Motor neuron (in vitro differentiated cells): ENCODE results near the gene GMFB. TPM values are rescaled to one million over a fixed set of nuclear protein-coding genes. Genes with fewer than 3 reads are reported as not detected.
A peak's percentile ranks its signal among the peaks of the same experiment; 100 is the strongest.
"Not testable (repeated sequence)": the region's sequence is repeated elsewhere in the genome, so short reads cannot be mapped to it uniquely, and the experiment has no call there.

Experiments used
- ATAC-seq, 8 experiments: fragments of 200-7000 bp; cut with Tn5 transposase; replicated peaks in 6 of 8; 2 replicates each; pipeline ENCODE4 v1.8.0; 2021; ENCODE audit warnings: mild to moderate bottlenecking in 8 of 8, moderate library complexity in 8 of 8
- H3K27ac ChIP-seq, 2 donors: fragments of 250-450 bp; sonication (Bioruptor Pico); 2 replicates each; pipeline ENCODE4 v1.9.0; 2021; ENCODE audit warnings: antibody characterized with exemption in 2 of 2, mild to moderate bottlenecking in 2 of 2, moderate library complexity in 1 of 2
- H3K4me1 ChIP-seq, 2 donors: fragments of 250-450 bp; sonication (Bioruptor Pico); replicated peaks in 1 of 2; 2 replicates each; pipeline ENCODE4 v1.6.1; 2021; ENCODE audit warnings: antibody characterized with exemption in 2 of 2, mild to moderate bottlenecking in 2 of 2, moderate library complexity in 1 of 2
- H3K4me3 ChIP-seq, 5 donors: fragments of 250-450 bp; sonication (Bioruptor Pico); 2 replicates each; pipeline ENCODE4 v1.9.0; 2021; ENCODE audit warnings: antibody characterized with exemption in 5 of 5, mild to moderate bottlenecking in 5 of 5, moderate library complexity in 4 of 5
- WGBS, 10 experiments: fragments of 450-650 bp; shearing (Covaris generic); methylation state at CpG; one replicate each; pipeline ENCODE4 v1.0.0; 2022; 5-methylcytosine and 5-hydroxymethylcytosine counted together
- in situ Hi-C, 9 experiments: fragments of 400-800 bp; cut with MboI; loops; one replicate each; pipeline ENCODE4 v1.15.0; 2021; ENCODE audit warnings: low sequenced_read_pairs in 9 of 9, low pct_unique_long_range_greater_than_20kb in 2 of 9; ENCODE audit not compliant: unreplicated experiment in 9 of 9
- total RNA-seq, 8 experiments: library from RNA; unstranded; fragments of 300-600 nt; gene quantifications; 2 replicates each; pipeline versions ENCODE4 v1.2.3 to v1.2.4, GENCODE V29; 2022

GMFB gene
- total RNA-seq, 8 experiments from 2014 or later, result 42.3 to 77.8 (median 50.4) TPM

GRCh38 chr14:54471641-54472040, 17.1 kb downstream of the GMFB start:
- 90 to 100% (median 100%) methylated on average over 1 to 4 of the region's 4 CpGs; no CpG with 5 or more reads in 5 of the 10 experiments for WGBS, 10 experiments
- no peak overlapping the region for H3K27ac ChIP-seq
- in situ Hi-C loops, result no loop called here
- ATAC-seq, result peak in 1 of 8 experiments; percentile 9
- H3K4me3 ChIP-seq, result no peak overlapping the region
- no peaks in the 10 kb centered on the region for H3K4me1 ChIP-seq

GRCh38 chr14:54470701-54471100, 18.1 kb downstream of the GMFB start:
- WGBS, 10 experiments, result 90 to 100% (median 100%) methylated on average over 2 to 3 of the region's 4 CpGs; no CpG with 5 or more reads in 5 of the 10 experiments
- in situ Hi-C loops, result no loop called here
- ATAC-seq, result no peak
- Histone ChIP-seq H3K27ac (no peak overlapping the region), H3K4me1 (peaks cover 0 to 2% of the 10 kb centered on the region in 2 donors), H3K4me3 (no peak overlapping the region)

- H3K4me3 ChIP-seq, result no peak overlapping the region
- peaks cover 0 to 7% of the 10 kb centered on the region in 2 donors for H3K4me1 ChIP-seq
- ATAC-seq, result no peak
- no peak overlapping the region for H3K27ac ChIP-seq
- in situ Hi-C loops, result no loop called here
Observed at GRCh38 chr14:54467280-54467679, 21.5 kb downstream of the GMFB start.

- peak in 4 of 8 experiments; percentile 34 to 77 (median 46) for ATAC-seq
- Histone ChIP-seq H3K4me3 (no peak overlapping the region), H3K27ac (no peak overlapping the region), H3K4me1 (peaks cover 0 to 7% of the 10 kb centered on the region in 2 donors)
- WGBS, 10 experiments, result 40 to 90% (median 79%) methylated on average over 1 to 4 of the region's 4 CpGs; no CpG with 5 or more reads in 5 of the 10 experiments
- in situ Hi-C loops, result no loop called here
Observed at GRCh38 chr14:54465654-54466053, 23.1 kb downstream of the GMFB start.

- H3K4me3 ChIP-seq, result no peak overlapping the region
- no peak overlapping the region for H3K27ac ChIP-seq
- 43 to 92% (median 71%) methylated on average over 2 to 5 of the region's 5 CpGs for WGBS, 10 experiments
- ATAC-seq, result no peak
- peaks cover 0 to 7% of the 10 kb centered on the region in 2 donors for H3K4me1 ChIP-seq
- in situ Hi-C loops, result no loop called here
Observed at GRCh38 chr14:54462048-54462447, 26.7 kb downstream of the GMFB start.

GRCh38 chr14:54459106-54459505, 29.7 kb downstream of the GMFB start:
- Histone ChIP-seq H3K27ac (no peak overlapping the region), H3K4me3 (no peak overlapping the region), H3K4me1 (no peaks in the 10 kb centered on the region)
- in situ Hi-C loops, result no loop called here
- ATAC-seq, result no peak
- 20 to 80% (median 66%) methylated on average over 1 to 3 of the region's 3 CpGs; no CpG with 5 or more reads in 4 of the 10 experiments for WGBS, 10 experiments

- in situ Hi-C loops, H3K27ac ChIP-seq, ATAC-seq, H3K4me1 ChIP-seq, H3K4me3 ChIP-seq: not testable (repeated sequence)
Observed at GRCh38 chr14:54458536-54458935, 30.2 kb downstream of the GMFB start.

- ATAC-seq, result no peak
- in situ Hi-C loops, result no loop called here
- Histone ChIP-seq H3K4me1 (no peaks in the 10 kb centered on the region), H3K4me3 (no peak overlapping the region), H3K27ac (no peak overlapping the region)
- WGBS, 10 experiments, result 52 to 100% (median 75%) methylated on average over 1 to 3 of the region's 3 CpGs; no CpG with 5 or more reads in 1 of the 10 experiments
Observed at GRCh38 chr14:54457609-54457996, 31.2 kb downstream of the GMFB start.

GRCh38 chr14:54456820-54457608, 31.8 kb downstream of the GMFB start:
- WGBS, 10 experiments, result 43 to 100% (median 100%) methylated on average over 1 of the region's 1 CpG; no CpG with 5 or more reads in 3 of the 10 experiments
- in situ Hi-C loops, H3K4me3 ChIP-seq, H3K27ac ChIP-seq, ATAC-seq, H3K4me1 ChIP-seq: not testable (repeated sequence)

- WGBS, 10 experiments, result 56 to 100% (median 77%) methylated on average over 1 of the region's 1 CpG; no CpG with 5 or more reads in 2 of the 10 experiments
- in situ Hi-C loops, result no loop called here
- Histone ChIP-seq H3K4me3 (no peak overlapping the region), H3K27ac (no peak overlapping the region), H3K4me1 (no peaks in the 10 kb centered on the region)
- ATAC-seq, result no peak
Observed at GRCh38 chr14:54455363-54455762, 33.4 kb downstream of the GMFB start.

GRCh38 chr14:54453990-54454389, 34.8 kb downstream of the GMFB start:
- 50 to 100% (median 85%) methylated on average over 1 to 5 of the region's 5 CpGs; no CpG with 5 or more reads in 4 of the 10 experiments for WGBS, 10 experiments
- H3K27ac ChIP-seq, ATAC-seq, H3K4me1 ChIP-seq, in situ Hi-C loops, H3K4me3 ChIP-seq: not testable (repeated sequence)

GRCh38 chr14:54453252-54453651, 35.5 kb downstream of the GMFB start:
- H3K4me1 ChIP-seq, result no peaks in the 10 kb centered on the region
- in situ Hi-C loops, result no loop called here
- no peak overlapping the region for H3K4me3 ChIP-seq
- ATAC-seq, result no peak
- WGBS, 10 experiments, result 57 to 100% (median 81%) methylated on average over 2 to 3 of the region's 3 CpGs
- H3K27ac ChIP-seq, result no peak overlapping the region

- no peak for ATAC-seq
- Histone ChIP-seq H3K4me1 (no peaks in the 10 kb centered on the region), H3K4me3 (no peak overlapping the region), H3K27ac (no peak overlapping the region)
- 60 to 83% (median 73%) methylated on average over 1 to 3 of the region's 3 CpGs; no CpG with 5 or more reads in 4 of the 10 experiments for WGBS, 10 experiments
- in situ Hi-C loops, result no loop called here
Observed at GRCh38 chr14:54451961-54452360, 36.8 kb downstream of the GMFB start.

- in situ Hi-C loops, result no loop called here
- no peak overlapping the region for H3K27ac ChIP-seq
- ATAC-seq, result no peak
- no peak overlapping the region for H3K4me3 ChIP-seq
- peaks cover 0 to 1% of the 10 kb centered on the region in 2 donors for H3K4me1 ChIP-seq
- 85 to 100% (median 94%) methylated on average over 1 to 5 of the region's 7 CpGs; no CpG with 5 or more reads in 1 of the 10 experiments for WGBS, 10 experiments
Observed at GRCh38 chr14:54451121-54451601, 37.6 kb downstream of the GMFB start.
